Panc1 (cell line): ENCODE data around the gene EOGT.

Source experiments
- POLR2AphosphoS5 ChIP-seq: IDR thresholded peaks from 2 replicates; pipeline ENCODE4 v1.6.1; 2012; ENCODE audit warnings: mild to moderate bottlenecking, low read depth, low read length, moderate library complexity
- SIN3A ChIP-seq: IDR thresholded peaks from 2 replicates; pipeline ENCODE4 v1.6.1; 2012; ENCODE audit warnings: low read depth, mild to moderate bottlenecking, low read length, moderate library complexity, borderline replicate concordance; ENCODE audit not compliant: insufficient read depth
- TCF7L2 ChIP-seq: IDR thresholded peaks from 2 replicates; pipeline ENCODE4 v1.6.1; 2011; ENCODE audit warnings: mild to moderate bottlenecking, low read depth, low read length, inconsistent platforms
- TF ChIP-seq, protein P1 (sequence below): fragments of 450-650 bp; IDR thresholded peaks from 2 replicates; pipeline ENCODE4 v1.5.1; 2017; ENCODE audit warnings: mild to moderate bottlenecking

- TF ChIP-seq, protein P1, sequence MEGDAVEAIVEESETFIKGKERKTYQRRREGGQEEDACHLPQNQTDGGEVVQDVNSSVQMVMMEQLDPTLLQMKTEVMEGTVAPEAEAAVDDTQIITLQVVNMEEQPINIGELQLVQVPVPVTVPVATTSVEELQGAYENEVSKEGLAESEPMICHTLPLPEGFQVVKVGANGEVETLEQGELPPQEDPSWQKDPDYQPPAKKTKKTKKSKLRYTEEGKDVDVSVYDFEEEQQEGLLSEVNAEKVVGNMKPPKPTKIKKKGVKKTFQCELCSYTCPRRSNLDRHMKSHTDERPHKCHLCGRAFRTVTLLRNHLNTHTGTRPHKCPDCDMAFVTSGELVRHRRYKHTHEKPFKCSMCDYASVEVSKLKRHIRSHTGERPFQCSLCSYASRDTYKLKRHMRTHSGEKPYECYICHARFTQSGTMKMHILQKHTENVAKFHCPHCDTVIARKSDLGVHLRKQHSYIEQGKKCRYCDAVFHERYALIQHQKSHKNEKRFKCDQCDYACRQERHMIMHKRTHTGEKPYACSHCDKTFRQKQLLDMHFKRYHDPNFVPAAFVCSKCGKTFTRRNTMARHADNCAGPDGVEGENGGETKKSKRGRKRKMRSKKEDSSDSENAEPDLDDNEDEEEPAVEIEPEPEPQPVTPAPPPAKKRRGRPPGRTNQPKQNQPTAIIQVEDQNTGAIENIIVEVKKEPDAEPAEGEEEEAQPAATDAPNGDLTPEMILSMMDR = no peak
- TF ChIP-seq POLR2AphosphoS5 (no peak), TCF7L2 (no peak), SIN3A (no peak)
These were observed 59.6 kb downstream of the EOGT start for GRCh38 chr3:68953816-68954444.
